ENCODE data around the gene TRHDE.

The TRHDE gene

GRCh38 chr12:72276181-72276805, 4.1 kb downstream of the TRHDE start:
- H3K9ac ChIP-seq (ENCODE audit: low read depth, low read length), result no peak overlapping the region
- peaks cover 22% of the 10 kb centered on the region for H3K27me3 ChIP-seq (ENCODE audit: control insufficient read depth, insufficient read depth, low read length)
- peaks cover 10% of the 10 kb centered on the region for H3K4me1 ChIP-seq (ENCODE audit: control insufficient read depth, insufficient read depth, low read length)
- no peak overlapping the region for H3K4me3 ChIP-seq (ENCODE audit: low read depth, low read length)
- H3K36me3 ChIP-seq (ENCODE audit: control insufficient read depth, insufficient read depth, low read length), result no peaks in the 10 kb centered on the region
- H3K9me3 ChIP-seq (ENCODE audit: control insufficient read depth, insufficient read depth, low read length), result no peaks in the 10 kb centered on the region

DNA sequence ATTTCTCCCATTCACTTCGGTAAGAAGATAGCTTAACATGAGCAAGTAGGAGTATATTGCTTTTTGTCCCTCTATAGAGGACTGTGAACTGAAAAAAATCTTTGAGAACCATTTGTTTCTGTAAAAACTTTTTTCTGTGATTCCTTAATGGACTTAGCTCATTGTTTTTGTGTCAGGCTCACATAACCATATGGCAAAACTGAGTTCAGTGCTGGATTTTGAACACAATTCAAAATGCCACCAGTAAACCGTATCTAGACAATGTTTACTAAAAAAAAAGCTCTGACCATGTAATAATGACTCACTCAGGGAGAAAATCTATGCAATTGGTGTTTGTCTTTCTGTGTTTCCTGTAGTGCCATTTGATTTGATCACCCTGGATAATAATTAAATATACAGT, 5.2 kb downstream of the TRHDE start:
- Histone ChIP-seq H3K4me3 (ENCODE audit: low read depth, low read length) (no peak overlapping the region), H3K36me3 (ENCODE audit: control insufficient read depth, insufficient read depth, low read length) (no peaks in the 10 kb centered on the region)

GRCh38 chr12:72278894-72279293, 6.7 kb downstream of the TRHDE start:
- Histone ChIP-seq H3K27me3 (ENCODE audit: control insufficient read depth, insufficient read depth, low read length) (peaks cover 13% of the 10 kb centered on the region), H3K4me1 (ENCODE audit: control insufficient read depth, insufficient read depth, low read length) (peaks cover 14% of the 10 kb centered on the region), H3K9ac (ENCODE audit: low read depth, low read length) (no peak overlapping the region), H3K36me3 (ENCODE audit: control insufficient read depth, insufficient read depth, low read length) (no peaks in the 10 kb centered on the region), H3K9me3 (ENCODE audit: control insufficient read depth, insufficient read depth, low read length) (no peaks in the 10 kb centered on the region), H3K4me3 (ENCODE audit: low read depth, low read length) (no peak overlapping the region)

More for the DNA sequence above, 5.2 kb downstream of the TRHDE start:
- H3K9me3 ChIP-seq (ENCODE audit: control insufficient read depth, insufficient read depth, low read length), result no peaks in the 10 kb centered on the region
- no peak overlapping the region for H3K9ac ChIP-seq (ENCODE audit: low read depth, low read length)
- peaks cover 22% of the 10 kb centered on the region for H3K27me3 ChIP-seq (ENCODE audit: control insufficient read depth, insufficient read depth, low read length)
- H3K4me1 ChIP-seq (ENCODE audit: control insufficient read depth, insufficient read depth, low read length), result peaks cover 14% of the 10 kb centered on the region

- peaks cover 14% of the 10 kb centered on the region for H3K4me1 ChIP-seq (ENCODE audit: control insufficient read depth, insufficient read depth, low read length)
- no peak overlapping the region for H3K4me3 ChIP-seq (ENCODE audit: low read depth, low read length)
- no peaks in the 10 kb centered on the region for H3K27me3 ChIP-seq (ENCODE audit: control insufficient read depth, insufficient read depth, low read length)
- no peak overlapping the region for H3K9ac ChIP-seq (ENCODE audit: low read depth, low read length)
- H3K9me3 ChIP-seq (ENCODE audit: control insufficient read depth, insufficient read depth, low read length), result no peaks in the 10 kb centered on the region
- H3K36me3 ChIP-seq (ENCODE audit: control insufficient read depth, insufficient read depth, low read length), result no peaks in the 10 kb centered on the region
Observed at GRCh38 chr12:72281126-72281525, 9.0 kb downstream of the TRHDE start.

DNA sequence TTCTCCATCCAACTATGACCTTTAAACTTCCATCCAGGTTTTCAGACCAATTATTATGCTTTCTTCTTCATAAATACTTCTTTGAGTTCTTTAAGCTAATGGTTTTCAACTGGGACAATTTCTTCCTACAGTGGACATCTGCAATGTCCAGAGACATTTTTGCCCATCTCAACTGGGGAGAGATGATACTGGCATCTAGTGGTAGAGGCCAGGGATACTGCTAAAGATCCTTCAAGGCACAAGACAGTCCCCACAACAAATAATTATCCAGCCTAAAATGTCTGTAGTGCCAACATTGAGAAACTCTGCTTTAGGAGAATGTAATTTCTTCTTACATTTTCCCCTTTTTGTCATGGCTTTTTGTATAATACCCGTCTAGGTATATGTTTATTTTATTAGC, 10.6 kb downstream of the TRHDE start:
- Histone ChIP-seq H3K27me3 (ENCODE audit: control insufficient read depth, insufficient read depth, low read length) (no peaks in the 10 kb centered on the region), H3K9me3 (ENCODE audit: control insufficient read depth, insufficient read depth, low read length) (no peaks in the 10 kb centered on the region), H3K4me3 (ENCODE audit: low read depth, low read length) (no peak overlapping the region), H3K4me1 (ENCODE audit: control insufficient read depth, insufficient read depth, low read length) (peaks cover 14% of the 10 kb centered on the region), H3K9ac (ENCODE audit: low read depth, low read length) (no peak overlapping the region), H3K36me3 (ENCODE audit: control insufficient read depth, insufficient read depth, low read length) (no peaks in the 10 kb centered on the region)

DNA sequence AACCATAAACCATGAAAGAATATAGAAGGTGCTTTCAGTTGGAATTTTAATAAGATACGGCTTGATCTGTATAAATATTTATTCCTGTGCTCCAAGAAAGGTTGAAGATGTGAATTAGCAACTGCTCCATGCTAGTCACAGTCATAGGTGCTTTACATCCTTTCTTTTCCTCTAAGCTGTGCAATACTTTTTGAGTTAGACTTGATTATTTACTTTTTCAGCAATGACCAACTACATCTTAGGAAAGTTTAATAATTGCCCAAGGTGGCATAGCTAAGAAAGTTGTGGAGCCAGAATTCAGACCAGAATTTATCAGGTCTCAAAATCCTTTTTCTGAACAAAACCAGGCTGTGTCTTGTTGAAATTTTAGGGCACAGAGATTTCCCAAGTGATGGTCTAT, 13.7 kb downstream of the TRHDE start:
- peaks cover 8% of the 10 kb centered on the region for H3K4me1 ChIP-seq (ENCODE audit: control insufficient read depth, insufficient read depth, low read length)
- H3K27me3 ChIP-seq (ENCODE audit: control insufficient read depth, insufficient read depth, low read length), result no peaks in the 10 kb centered on the region
- no peaks in the 10 kb centered on the region for H3K9me3 ChIP-seq (ENCODE audit: control insufficient read depth, insufficient read depth, low read length)
- H3K9ac ChIP-seq (ENCODE audit: low read depth, low read length), result no peak overlapping the region
- H3K36me3 ChIP-seq (ENCODE audit: control insufficient read depth, insufficient read depth, low read length), result no peaks in the 10 kb centered on the region
- no peak overlapping the region for H3K4me3 ChIP-seq (ENCODE audit: low read depth, low read length)

GRCh38 chr12:72286526-72286925, 14.4 kb downstream of the TRHDE start:
- no peaks in the 10 kb centered on the region for H3K27me3 ChIP-seq (ENCODE audit: control insufficient read depth, insufficient read depth, low read length)
- H3K4me1 ChIP-seq (ENCODE audit: control insufficient read depth, insufficient read depth, low read length), result peaks cover 1% of the 10 kb centered on the region
- no peaks in the 10 kb centered on the region for H3K9me3 ChIP-seq (ENCODE audit: control insufficient read depth, insufficient read depth, low read length)
- no peaks in the 10 kb centered on the region for H3K36me3 ChIP-seq (ENCODE audit: control insufficient read depth, insufficient read depth, low read length)
- H3K9ac ChIP-seq (ENCODE audit: low read depth, low read length), result no peak overlapping the region
- no peak overlapping the region for H3K4me3 ChIP-seq (ENCODE audit: low read depth, low read length)

GRCh38 chr12:72288436-72288835, 16.3 kb downstream of the TRHDE start:
- H3K27me3 ChIP-seq (ENCODE audit: control insufficient read depth, insufficient read depth, low read length), result no peaks in the 10 kb centered on the region
- no peaks in the 10 kb centered on the region for H3K4me1 ChIP-seq (ENCODE audit: control insufficient read depth, insufficient read depth, low read length)
- no peak overlapping the region for H3K9ac ChIP-seq (ENCODE audit: low read depth, low read length)
- H3K36me3 ChIP-seq (ENCODE audit: control insufficient read depth, insufficient read depth, low read length), result no peaks in the 10 kb centered on the region
- no peak overlapping the region for H3K4me3 ChIP-seq (ENCODE audit: low read depth, low read length)
- H3K9me3 ChIP-seq (ENCODE audit: control insufficient read depth, insufficient read depth, low read length), result no peaks in the 10 kb centered on the region

GRCh38 chr12:72288911-72289310, 16.7 kb downstream of the TRHDE start:
- no peaks in the 10 kb centered on the region for H3K4me1 ChIP-seq (ENCODE audit: control insufficient read depth, insufficient read depth, low read length)
- H3K36me3 ChIP-seq (ENCODE audit: control insufficient read depth, insufficient read depth, low read length), result no peaks in the 10 kb centered on the region
- no peak overlapping the region for H3K4me3 ChIP-seq (ENCODE audit: low read depth, low read length)
- H3K9ac ChIP-seq (ENCODE audit: low read depth, low read length), result no peak overlapping the region
- no peaks in the 10 kb centered on the region for H3K9me3 ChIP-seq (ENCODE audit: control insufficient read depth, insufficient read depth, low read length)
- no peaks in the 10 kb centered on the region for H3K27me3 ChIP-seq (ENCODE audit: control insufficient read depth, insufficient read depth, low read length)

- Histone ChIP-seq H3K27me3 (ENCODE audit: control insufficient read depth, insufficient read depth, low read length) (no peaks in the 10 kb centered on the region), H3K36me3 (ENCODE audit: control insufficient read depth, insufficient read depth, low read length) (no peaks in the 10 kb centered on the region), H3K9me3 (ENCODE audit: control insufficient read depth, insufficient read depth, low read length) (no peaks in the 10 kb centered on the region), H3K9ac (ENCODE audit: low read depth, low read length) (no peak overlapping the region), H3K4me1 (ENCODE audit: control insufficient read depth, insufficient read depth, low read length) (no peaks in the 10 kb centered on the region), H3K4me3 (ENCODE audit: low read depth, low read length) (no peak overlapping the region)
Observed at GRCh38 chr12:72289633-72290032, 17.5 kb downstream of the TRHDE start.

GRCh38 chr12:72291175-72291574, 19.0 kb downstream of the TRHDE start:
- Histone ChIP-seq H3K9me3 (ENCODE audit: control insufficient read depth, insufficient read depth, low read length) (no peaks in the 10 kb centered on the region), H3K4me1 (ENCODE audit: control insufficient read depth, insufficient read depth, low read length) (no peaks in the 10 kb centered on the region), H3K36me3 (ENCODE audit: control insufficient read depth, insufficient read depth, low read length) (no peaks in the 10 kb centered on the region), H3K27me3 (ENCODE audit: control insufficient read depth, insufficient read depth, low read length) (no peaks in the 10 kb centered on the region), H3K4me3 (ENCODE audit: low read depth, low read length) (no peak overlapping the region), H3K9ac (ENCODE audit: low read depth, low read length) (no peak overlapping the region)

GRCh38 chr12:72293701-72294100, 21.5 kb downstream of the TRHDE start:
- H3K9ac ChIP-seq (ENCODE audit: low read depth, low read length), result no peak overlapping the region

More at GRCh38 chr12:72293701-72294100, 21.5 kb downstream of the TRHDE start:
- Histone ChIP-seq H3K36me3 (ENCODE audit: control insufficient read depth, insufficient read depth, low read length) (no peaks in the 10 kb centered on the region), H3K9me3 (ENCODE audit: control insufficient read depth, insufficient read depth, low read length) (no peaks in the 10 kb centered on the region), H3K4me3 (ENCODE audit: low read depth, low read length) (no peak overlapping the region), H3K4me1 (ENCODE audit: control insufficient read depth, insufficient read depth, low read length) (no peaks in the 10 kb centered on the region), H3K27me3 (ENCODE audit: control insufficient read depth, insufficient read depth, low read length) (no peaks in the 10 kb centered on the region)

All from iPS-15b (cell line).